K562 (cell line): ENCODE measurements around the gene B9D2. TPM values are rescaled to one million over a fixed set of nuclear protein-coding genes. Genes with fewer than 3 reads are reported as not detected.

Source experiments
- ARID3A ChIP-seq: IDR thresholded peaks from 2 replicates; pipeline ENCODE4 v1.6.1; 2012; ENCODE audit warnings: low read depth, low read length, improper control_type of control experiment, borderline replicate concordance
- ATF4 ChIP-seq: fragments of 450-650 bp; formaldehyde crosslinking; IDR thresholded peaks from 2 replicates; pipeline ENCODE4 v1.4.0; 2022; ENCODE audit warnings: mild to moderate bottlenecking, moderate library complexity
- CCAR2 ChIP-seq: fragments of 200-400 bp; formaldehyde crosslinking; IDR thresholded peaks from 2 replicates; pipeline ENCODE4 v1.6.1; 2017; ENCODE audit warnings: mild to moderate bottlenecking, low read depth, low read length
- CCNT2 ChIP-seq: IDR thresholded peaks from 2 replicates; pipeline ENCODE4 v1.6.1; 2011; ENCODE audit warnings: borderline replicate concordance, low read depth, mild to moderate bottlenecking, moderate library complexity, mixed read lengths, low read length; ENCODE audit not compliant: insufficient read length; ENCODE audit errors: extremely low read depth
- DNMT1 ChIP-seq: fragments of 450-650 bp; IDR thresholded peaks from 2 replicates; pipeline ENCODE4 v1.6.1; 2016; ENCODE audit warnings: antibody characterized with exemption, mild to moderate bottlenecking
- FOS ChIP-seq: IDR thresholded peaks from 3 replicates; pipeline ENCODE4 v1.6.1; 2011; ENCODE audit not compliant: insufficient read length; ENCODE audit errors: extremely low read depth
- L3MBTL2 ChIP-seq: fragments of 450-650 bp; IDR thresholded peaks from 2 replicates; pipeline ENCODE4 v1.6.1; 2016; ENCODE audit warnings: mild to moderate bottlenecking, moderate library complexity
- MGA ChIP-seq: fragments of 450-650 bp; IDR thresholded peaks from 2 replicates; pipeline ENCODE4 v1.6.1; 2016; ENCODE audit warnings: mild to moderate bottlenecking, moderate library complexity
- RBM39 ChIP-seq: fragments of 200-400 bp; formaldehyde crosslinking; optimal IDR thresholded peaks from 2 replicates; pipeline ENCODE3; 2018; ENCODE audit warnings: low read depth, low read length
- SNAPC5 ChIP-seq: fragments of 250-450 bp; sonication (Bioruptor Pico); IDR thresholded peaks from 2 replicates; pipeline ENCODE4 v1.8.0; 2021; ENCODE audit warnings: moderate library complexity, mild to moderate bottlenecking, inconsistent platforms
- TRIM28 ChIP-seq: fragments of 450-650 bp; IDR thresholded peaks from 2 replicates; pipeline ENCODE4 v1.6.1; 2017
- ZNF239 ChIP-seq: fragments of 250-450 bp; sonication (Bioruptor Pico); IDR thresholded peaks from 2 replicates; pipeline ENCODE4 v1.4.0; 2020; ENCODE audit warnings: mild to moderate bottlenecking
- polyA plus RNA-seq, 8 experiments: library from polyadenylated mRNA; depleted of rRNA in 4 of 8; stranded (reverse) in 5 of 8; unstranded in 3 of 8; fragments of >200 nt; fragmentation: Nextera tagmentation in 2 of 8; fragmentation: Illumina TruSeq in 1 of 8; extraction: Ambion mirVana in 2 of 8; extraction: Trizol in 1 of 8; gene quantifications; 2 replicates each; pipeline versions ENCODE4 v1.2.1 to v1.2.3, GENCODE V29; 2011 to 2014; ENCODE audit warnings: inconsistent platforms in 1 of 8, missing spikeins in 1 of 8
- total RNA-seq, 7 experiments: library from RNA; depleted of rRNA in 6 of 7; stranded (reverse); fragments of >200 nt in 6 of 7; fragmentation: Illumina TruSeq in 2 of 7; extraction: Trizol in 2 of 7; gene quantifications; 2 replicates each; pipeline versions ENCODE4 v1.2.1 to v1.2.3, GENCODE V29; 2011 to 2021; ENCODE audit warnings: low replicate concordance in 1 of 7

Gene B9D2
- total and polyA plus RNA-seq, 9 of the 15 experiments (the other 6 are each of a cell fraction or from before 2014, with no cell fraction given), result 0.83 to 6.9 (median 2.8) TPM

- no peak for TF ChIP-seq ARID3A
- TF ChIP-seq TRIM28, result no peak; the same call in none of the 2 replicates
- TF ChIP-seq FOS, result no peak
- TF ChIP-seq CCNT2, result peak; percentile 87
- TF ChIP-seq ZNF239, result no peak; the same call in 1 of the 2 replicates
- TF ChIP-seq ATF4 (CRISPR knock-in tag), result no peak
- TF ChIP-seq DNMT1, result peak; percentile 85; the same call in 1 of the 2 replicates
- TF ChIP-seq SNAPC5 (CRISPR knock-in tag), result no peak
- no peak for TF ChIP-seq CCAR2
- no peak for TF ChIP-seq MGA
- no peak for TF ChIP-seq RBM39
- TF ChIP-seq L3MBTL2, result peak; percentile 65
These were observed 53.7 kb downstream of the B9D2 start, which contains the start of gene CCDC97 (continued) for GRCh38 chr19:41310033-41310831.
